ENCODE measurements around the gene GALNT9.

- TF ChIP-seq CTCF (IDR thresholded peaks at IDR 0.05), result no peak
- no peak for TF ChIP-seq EZH2 (IDR thresholded peaks at IDR 0.05)
- TF ChIP-seq EZH2phosphoT487 (IDR thresholded peaks at IDR 0.05), result no peak
Observed at GRCh38 chr12:132182206-132182710, 147.1 kb downstream of the GALNT9 start.
